Measurements from ENCODE around the gene GRAPL. TPM values are rescaled to one million over a fixed set of nuclear protein-coding genes. Genes with fewer than 3 reads are reported as not detected.
"Not testable (repeated sequence)": the region's sequence is repeated elsewhere in the genome, so short reads cannot be mapped to it uniquely, and the experiment has no call there.

The GRAPL gene
- total RNA-seq, 2 experiments from 2014 or later: 121 to 261 TPM

DNA sequence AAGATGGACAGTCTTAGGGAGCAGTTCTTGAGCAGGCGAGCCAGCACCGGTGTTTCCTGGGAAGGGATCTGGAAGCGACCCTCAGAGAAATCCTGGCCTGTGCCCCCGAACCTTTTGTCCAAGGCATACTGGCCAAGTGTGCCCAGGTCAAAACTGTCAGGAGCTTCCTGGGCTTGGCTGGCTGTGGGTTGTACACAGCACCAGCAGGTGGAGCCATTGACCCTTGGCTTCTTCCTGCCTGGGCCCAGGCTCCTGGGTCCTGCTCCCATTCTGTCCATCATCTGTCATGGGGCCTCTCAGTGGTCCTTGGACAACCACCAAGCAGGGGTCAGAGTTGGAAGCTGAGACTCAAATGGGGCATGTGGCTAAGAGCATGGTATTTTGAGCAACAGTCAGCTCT, 15.0 kb downstream of the GRAPL start:
- BruUV-seq (replicated peaks); H3K4me1 ChIP-seq (ENCODE audit: insufficient read depth, low read length, poor library complexity, severe bottlenecking); DNase-seq (ENCODE audit: low spot score); CTCF ChIA-PET (ENCODE audit: unreplicated experiment); intact Hi-C loops (cut with micrococcal nuclease; ENCODE audit: unreplicated experiment); H3K4me3 ChIP-seq (ENCODE audit: low read depth, low read length, poor library complexity, severe bottlenecking); H3K27ac ChIP-seq (ENCODE audit: low read depth, low read length, poor library complexity, severe bottlenecking); H4K20me1 ChIP-seq (ENCODE audit: insufficient read depth, low read length); H2AFZ ChIP-seq (ENCODE audit: low read length); POLR2A ChIA-PET; H3K4me2 ChIP-seq (ENCODE audit: low read length); H3K79me2 ChIP-seq (ENCODE audit: insufficient read depth, low read depth, low read length); H3K36me3 ChIP-seq (ENCODE audit: insufficient read depth, low read length); H3K9me2 ChIP-seq (ENCODE audit: insufficient read depth, low read length); H3K9me3 ChIP-seq (ENCODE audit: low read length): not testable (repeated sequence)
- TF ChIP-seq, protein P1, sequence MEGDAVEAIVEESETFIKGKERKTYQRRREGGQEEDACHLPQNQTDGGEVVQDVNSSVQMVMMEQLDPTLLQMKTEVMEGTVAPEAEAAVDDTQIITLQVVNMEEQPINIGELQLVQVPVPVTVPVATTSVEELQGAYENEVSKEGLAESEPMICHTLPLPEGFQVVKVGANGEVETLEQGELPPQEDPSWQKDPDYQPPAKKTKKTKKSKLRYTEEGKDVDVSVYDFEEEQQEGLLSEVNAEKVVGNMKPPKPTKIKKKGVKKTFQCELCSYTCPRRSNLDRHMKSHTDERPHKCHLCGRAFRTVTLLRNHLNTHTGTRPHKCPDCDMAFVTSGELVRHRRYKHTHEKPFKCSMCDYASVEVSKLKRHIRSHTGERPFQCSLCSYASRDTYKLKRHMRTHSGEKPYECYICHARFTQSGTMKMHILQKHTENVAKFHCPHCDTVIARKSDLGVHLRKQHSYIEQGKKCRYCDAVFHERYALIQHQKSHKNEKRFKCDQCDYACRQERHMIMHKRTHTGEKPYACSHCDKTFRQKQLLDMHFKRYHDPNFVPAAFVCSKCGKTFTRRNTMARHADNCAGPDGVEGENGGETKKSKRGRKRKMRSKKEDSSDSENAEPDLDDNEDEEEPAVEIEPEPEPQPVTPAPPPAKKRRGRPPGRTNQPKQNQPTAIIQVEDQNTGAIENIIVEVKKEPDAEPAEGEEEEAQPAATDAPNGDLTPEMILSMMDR (conservative IDR thresholded peaks at IDR 0.05; ENCODE audit: low read length): peak; percentile 34; the same call in 1 of the 2 replicates

DNA sequence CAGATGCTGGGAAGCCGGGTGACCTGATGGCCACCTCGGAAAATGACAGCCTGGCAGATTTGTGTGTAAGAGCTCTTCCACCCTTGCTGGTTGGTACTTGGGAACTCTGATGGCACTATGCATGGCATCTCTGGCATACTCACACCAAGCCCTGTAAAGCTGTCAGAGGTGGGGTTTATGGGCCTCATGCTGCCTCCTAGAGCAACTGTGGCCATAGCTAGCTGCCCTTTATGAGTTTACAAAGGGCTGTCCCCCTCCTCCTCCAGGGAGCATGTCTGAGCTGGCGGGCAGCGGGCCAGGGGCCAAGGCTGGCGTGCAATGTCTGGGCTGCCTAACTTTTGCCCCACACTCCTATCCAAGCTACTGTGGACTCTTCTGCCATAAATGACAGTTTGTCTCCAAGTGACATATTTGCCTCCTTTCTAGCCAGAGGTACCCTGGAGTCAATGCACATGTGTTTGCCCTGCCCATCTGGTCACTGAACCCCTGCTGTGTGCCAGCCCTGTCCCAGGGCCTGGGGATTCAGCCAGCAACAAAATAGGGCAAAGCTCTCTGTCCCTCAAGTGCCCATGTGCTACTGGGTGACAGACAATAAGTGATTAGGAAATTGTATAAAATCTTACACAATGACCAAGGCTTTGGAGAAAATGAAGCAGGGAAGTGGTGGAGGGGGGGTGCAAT, 15.8 kb downstream of the GRAPL start:
- H3K36me3 ChIP-seq (ENCODE audit: insufficient read depth, low read length); H4K20me1 ChIP-seq (ENCODE audit: insufficient read depth, low read length); H2AFZ ChIP-seq (ENCODE audit: low read length); H3K4me1 ChIP-seq (ENCODE audit: insufficient read depth, low read length, poor library complexity, severe bottlenecking); H3K9me3 ChIP-seq (ENCODE audit: low read length); H3K4me3 ChIP-seq (ENCODE audit: low read depth, low read length, poor library complexity, severe bottlenecking); BruUV-seq (replicated peaks); CTCF ChIA-PET (ENCODE audit: unreplicated experiment); DNase-seq (ENCODE audit: low spot score); H3K4me2 ChIP-seq (ENCODE audit: low read length); H3K27ac ChIP-seq (ENCODE audit: low read depth, low read length, poor library complexity, severe bottlenecking); H3K79me2 ChIP-seq (ENCODE audit: insufficient read depth, low read depth, low read length); intact Hi-C loops (cut with micrococcal nuclease; ENCODE audit: unreplicated experiment); H3K9me2 ChIP-seq (ENCODE audit: insufficient read depth, low read length); POLR2A ChIA-PET: not testable (repeated sequence)

DNA sequence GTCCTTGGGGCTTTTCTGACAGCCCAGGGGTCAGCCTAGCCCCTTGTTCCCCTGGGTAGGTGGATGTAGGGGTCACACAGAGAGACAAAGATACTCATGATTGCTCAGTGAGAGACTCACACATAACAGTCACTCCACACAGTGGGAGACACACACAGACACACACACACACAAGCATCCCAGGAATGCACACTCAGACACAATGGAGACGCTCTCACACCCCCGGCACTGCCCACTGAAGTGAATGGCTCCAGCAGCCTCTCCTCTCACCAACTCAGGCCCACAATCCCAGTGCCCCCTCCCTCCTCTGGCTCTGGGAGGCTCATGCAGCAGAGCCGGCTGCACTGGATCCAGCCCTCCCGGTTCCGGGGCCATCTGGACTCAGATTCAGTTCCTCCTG, 17.0 kb downstream of the GRAPL start:
- BruUV-seq (replicated peaks); DNase-seq (ENCODE audit: low spot score); H4K20me1 ChIP-seq (ENCODE audit: insufficient read depth, low read length); POLR2A ChIA-PET; H3K79me2 ChIP-seq (ENCODE audit: insufficient read depth, low read depth, low read length); H3K36me3 ChIP-seq (ENCODE audit: insufficient read depth, low read length); H3K4me3 ChIP-seq (ENCODE audit: low read depth, low read length, poor library complexity, severe bottlenecking); H3K4me1 ChIP-seq (ENCODE audit: insufficient read depth, low read length, poor library complexity, severe bottlenecking); intact Hi-C loops (cut with micrococcal nuclease; ENCODE audit: unreplicated experiment); CTCF ChIA-PET (ENCODE audit: unreplicated experiment); H3K4me2 ChIP-seq (ENCODE audit: low read length); H3K9me3 ChIP-seq (ENCODE audit: low read length); H2AFZ ChIP-seq (ENCODE audit: low read length); H3K27ac ChIP-seq (ENCODE audit: low read depth, low read length, poor library complexity, severe bottlenecking); H3K9me2 ChIP-seq (ENCODE audit: insufficient read depth, low read length): not testable (repeated sequence)

DNA sequence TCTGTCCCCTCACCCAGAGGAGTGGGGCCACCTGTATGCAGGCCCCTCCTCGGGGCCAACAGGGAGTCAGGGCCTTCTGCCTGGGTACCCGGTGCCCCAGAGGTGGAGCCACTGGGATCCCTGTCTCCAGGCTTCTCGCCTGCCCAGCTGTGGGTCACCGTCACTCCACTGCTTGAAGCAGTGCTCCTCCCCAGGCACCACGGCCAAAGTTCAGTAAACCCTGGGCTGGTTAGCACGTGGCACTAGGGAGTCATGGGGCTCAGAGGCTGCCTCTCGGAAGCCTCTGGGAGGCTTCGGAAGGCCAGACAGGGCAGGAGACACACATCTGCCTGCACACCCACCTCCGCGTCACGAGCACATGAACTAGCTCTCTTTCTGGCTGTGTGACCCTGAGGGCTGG, 18.1 kb downstream of the GRAPL start:
- not testable (repeated sequence) for H3K27ac ChIP-seq (ENCODE audit: low read depth, low read length, poor library complexity, severe bottlenecking)

DNA sequence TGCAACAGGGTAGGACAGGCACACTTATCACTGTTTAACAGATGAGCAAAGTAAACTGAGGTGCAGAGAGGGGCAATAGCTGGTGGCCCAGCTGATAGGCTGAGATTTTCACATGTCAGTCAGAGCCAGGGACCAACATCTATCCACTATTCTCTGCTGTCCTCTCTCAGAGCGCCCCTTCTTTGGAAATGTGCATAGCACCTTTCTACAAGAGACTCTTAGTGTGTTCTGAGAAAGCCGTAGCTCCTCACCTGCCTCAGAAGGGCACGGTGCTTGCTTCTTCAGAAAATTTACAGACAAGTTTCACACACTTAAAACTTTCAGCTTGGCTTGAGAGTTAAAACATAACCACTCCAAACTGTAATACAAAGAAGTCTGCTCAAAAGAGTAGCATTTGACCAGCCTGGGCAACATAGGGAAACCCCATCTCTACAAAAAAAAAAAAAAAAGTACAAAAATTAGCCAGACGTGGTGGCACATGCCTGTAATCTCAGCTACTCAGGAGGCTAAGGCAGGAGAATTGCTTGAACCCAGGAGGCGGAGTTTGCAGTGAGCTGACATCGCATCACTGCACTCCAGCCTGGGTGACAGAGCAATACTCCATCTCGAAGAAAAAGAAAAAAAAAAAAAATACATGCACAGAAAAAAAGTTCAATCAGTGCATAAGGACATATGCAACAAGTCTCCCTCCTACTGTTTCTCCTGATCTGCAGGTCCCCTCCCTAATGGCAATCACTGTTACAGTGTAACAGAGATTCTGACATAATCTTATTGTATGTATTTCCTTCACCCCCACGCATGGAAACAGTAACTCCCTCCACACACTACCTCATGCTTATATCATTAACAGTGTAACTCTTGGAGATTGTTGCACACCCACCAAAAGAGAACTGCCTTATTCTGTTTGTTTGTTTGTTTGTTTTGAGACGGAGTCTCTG, 23.6 kb downstream of the GRAPL start:
- H2AFZ ChIP-seq (ENCODE audit: low read length); H4K20me1 ChIP-seq (ENCODE audit: insufficient read depth, low read length); H3K27ac ChIP-seq (ENCODE audit: low read depth, low read length, poor library complexity, severe bottlenecking); H3K36me3 ChIP-seq (ENCODE audit: insufficient read depth, low read length); H3K4me2 ChIP-seq (ENCODE audit: low read length); intact Hi-C loops (cut with micrococcal nuclease; ENCODE audit: unreplicated experiment); H3K4me1 ChIP-seq (ENCODE audit: insufficient read depth, low read length, poor library complexity, severe bottlenecking); H3K79me2 ChIP-seq (ENCODE audit: insufficient read depth, low read depth, low read length); POLR2A ChIA-PET; DNase-seq (ENCODE audit: low spot score); H3K9me3 ChIP-seq (ENCODE audit: low read length); H3K9me2 ChIP-seq (ENCODE audit: insufficient read depth, low read length); CTCF ChIA-PET (ENCODE audit: unreplicated experiment); H3K4me3 ChIP-seq (ENCODE audit: low read depth, low read length, poor library complexity, severe bottlenecking): not testable (repeated sequence)
- TSS peak; percentile 55 for BruUV-seq (replicated peaks)

More for the DNA sequence above, 18.1 kb downstream of the GRAPL start:
- POLR2A ChIA-PET; BruUV-seq (replicated peaks); H3K4me3 ChIP-seq (ENCODE audit: low read depth, low read length, poor library complexity, severe bottlenecking); CTCF ChIA-PET (ENCODE audit: unreplicated experiment); H3K79me2 ChIP-seq (ENCODE audit: insufficient read depth, low read depth, low read length); H2AFZ ChIP-seq (ENCODE audit: low read length); intact Hi-C loops (cut with micrococcal nuclease; ENCODE audit: unreplicated experiment); H3K4me1 ChIP-seq (ENCODE audit: insufficient read depth, low read length, poor library complexity, severe bottlenecking); H3K36me3 ChIP-seq (ENCODE audit: insufficient read depth, low read length); H4K20me1 ChIP-seq (ENCODE audit: insufficient read depth, low read length); H3K9me3 ChIP-seq (ENCODE audit: low read length); DNase-seq (ENCODE audit: low spot score); H3K4me2 ChIP-seq (ENCODE audit: low read length); H3K9me2 ChIP-seq (ENCODE audit: insufficient read depth, low read length): not testable (repeated sequence)

DNA sequence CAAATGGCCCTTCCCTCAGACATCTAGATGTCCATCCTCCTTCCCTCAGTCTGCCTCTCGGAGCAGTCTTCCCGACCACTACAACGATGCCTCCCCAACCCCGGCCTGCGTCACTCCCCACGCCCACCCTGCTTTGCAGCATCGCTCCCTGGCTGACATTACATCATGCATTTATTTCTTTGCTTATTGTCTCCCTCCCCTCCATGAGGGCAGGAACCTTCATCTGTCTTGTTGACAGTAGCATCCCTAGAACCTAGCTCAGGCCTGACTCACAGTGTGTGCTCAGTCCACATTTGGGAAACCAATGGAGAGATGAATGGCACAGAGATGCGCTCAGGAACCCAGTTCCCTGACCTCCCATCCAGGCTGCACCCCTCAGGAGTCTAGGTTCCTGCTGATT, 30.2 kb downstream of the GRAPL start:
- intact Hi-C loops (cut with micrococcal nuclease; ENCODE audit: unreplicated experiment); POLR2A ChIA-PET; H3K4me2 ChIP-seq (ENCODE audit: low read length); H3K9me2 ChIP-seq (ENCODE audit: insufficient read depth, low read length); H3K9me3 ChIP-seq (ENCODE audit: low read length); H3K79me2 ChIP-seq (ENCODE audit: insufficient read depth, low read depth, low read length); DNase-seq (ENCODE audit: low spot score); H3K4me1 ChIP-seq (ENCODE audit: insufficient read depth, low read length, poor library complexity, severe bottlenecking); CTCF ChIA-PET (ENCODE audit: unreplicated experiment); H3K4me3 ChIP-seq (ENCODE audit: low read depth, low read length, poor library complexity, severe bottlenecking); BruUV-seq (replicated peaks); H4K20me1 ChIP-seq (ENCODE audit: insufficient read depth, low read length); H2AFZ ChIP-seq (ENCODE audit: low read length); H3K36me3 ChIP-seq (ENCODE audit: insufficient read depth, low read length); H3K27ac ChIP-seq (ENCODE audit: low read depth, low read length, poor library complexity, severe bottlenecking): not testable (repeated sequence)
